NCI-H2171 (cell line): ENCODE measurements around the gene CAP1.
"Not testable (repeated sequence)": the region's sequence is repeated elsewhere in the genome, so short reads cannot be mapped to it uniquely, and the experiment has no call there.

ENCODE experiments used
- DNase-seq: peaks from one replicate; lab custom pipeline; 2025; lab: John Stamatoyannopoulos, UW

Gene CAP1

GRCh38 chr1:40040511-40041465, at the start of gene CAP1:
Gene CAP1, plus strand, starts transcription at chr1:40040729. Its CDS starts 18,618 bp downstream, at chr1:40059347.
- peak; percentile 97 for DNase-seq

GRCh38 chr1:39992234-39992633, 48.3 kb upstream of the CAP1 start:
- no peak for DNase-seq

GRCh38 chr1:39992888-39993287, 47.6 kb upstream of the CAP1 start:
- no peak for DNase-seq

- DNase-seq = no peak
Measured at GRCh38 chr1:39995973-39996393, 44.5 kb upstream of the CAP1 start.

GRCh38 chr1:39996396-39997004, 44.0 kb upstream of the CAP1 start:
- no peak for DNase-seq

GRCh38 chr1:40001456-40001855, 39.1 kb upstream of the CAP1 start:
- no peak for DNase-seq

GRCh38 chr1:40003156-40004093, 37.1 kb upstream of the CAP1 start:
- no peak for DNase-seq

- DNase-seq = peak; percentile 91
Measured at GRCh38 chr1:40004857-40005256, 35.7 kb upstream of the CAP1 start.

GRCh38 chr1:40007481-40008034, 33.0 kb upstream of the CAP1 start:
- DNase-seq = not testable (repeated sequence)

- no peak for DNase-seq
Measured at GRCh38 chr1:40011198-40011597, 29.3 kb upstream of the CAP1 start.

- no peak for DNase-seq
Measured at GRCh38 chr1:40014253-40014706, 26.2 kb upstream of the CAP1 start.

- DNase-seq = no peak
Measured at GRCh38 chr1:40014812-40015594, 25.5 kb upstream of the CAP1 start.

GRCh38 chr1:40017951-40018575, 22.5 kb upstream of the CAP1 start:
- no peak for DNase-seq

GRCh38 chr1:40020447-40021085, 20.0 kb upstream of the CAP1 start:
- no peak for DNase-seq

- no peak for DNase-seq
Measured at GRCh38 chr1:40023379-40023944, 17.1 kb upstream of the CAP1 start.

GRCh38 chr1:40024671-40025070, 15.9 kb upstream of the CAP1 start:
- no peak for DNase-seq

GRCh38 chr1:40027647-40028046, 12.9 kb upstream of the CAP1 start:
- no peak for DNase-seq

- DNase-seq = no peak
Measured at GRCh38 chr1:40029608-40030007, 10.9 kb upstream of the CAP1 start.

GRCh38 chr1:40030528-40031135, 9.9 kb upstream of the CAP1 start:
- no peak for DNase-seq
